NOMO-1 (cell line): ENCODE measurements around the gene HERC4.
"Not testable (repeated sequence)": the region's sequence is repeated elsewhere in the genome, so short reads cannot be mapped to it uniquely, and the experiment has no call there.

Experiments
- DNase-seq, 2 experiments: peaks; one replicate each; lab custom pipeline; 2025; ENCODE audit not compliant: unreplicated experiment in 2 of 2; lab: John Stamatoyannopoulos, UW

HERC4 gene

GRCh38 chr10:67969875-67970274 is 105.2 kb downstream of the HERC4 start:
- no peak for DNase-seq

DNA sequence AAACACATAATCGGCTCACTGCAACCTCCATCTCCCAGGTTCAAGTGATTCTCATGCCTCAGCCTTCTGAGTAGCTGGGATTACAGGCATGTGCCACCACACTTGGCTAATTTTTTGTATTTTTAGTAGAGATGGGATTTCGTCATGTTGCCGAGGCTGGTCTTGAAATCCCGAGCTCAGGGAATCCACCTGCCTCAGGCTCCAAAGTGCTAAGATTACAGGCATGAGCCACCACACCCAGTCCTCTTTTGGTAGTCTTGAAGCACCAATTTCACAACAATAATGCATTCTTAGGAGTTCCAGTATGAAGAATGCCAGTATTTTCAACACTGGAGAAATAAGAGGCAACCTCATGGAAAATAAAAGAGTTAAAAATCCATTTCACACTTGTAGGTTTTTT is 109.0 kb downstream of the HERC4 start:
- not testable (repeated sequence) for DNase-seq

DNA sequence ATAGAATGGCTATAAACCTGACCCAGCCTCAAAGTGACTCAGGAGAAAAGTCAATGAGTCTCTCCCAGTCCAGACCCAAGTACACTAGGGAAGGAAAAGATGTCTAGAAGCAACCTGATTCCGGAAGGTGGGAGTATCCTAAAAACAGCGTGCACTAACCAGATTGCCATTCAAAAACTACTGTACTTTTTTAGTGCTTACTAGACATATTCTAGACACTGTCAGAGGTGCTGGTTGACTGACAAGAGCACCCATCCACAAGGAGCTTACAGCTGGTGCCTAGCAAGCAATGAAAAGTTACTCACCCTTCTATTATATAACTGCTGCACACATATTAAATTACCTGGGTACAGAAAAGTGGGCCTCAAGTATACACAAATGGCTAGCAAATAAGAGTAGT is 109.6 kb downstream of the HERC4 start:
- DNase-seq = no peak

GRCh38 chr10:67959839-67960476 is 115.1 kb downstream of the HERC4 start:
- no peak for DNase-seq

- no peak for DNase-seq
Observed at GRCh38 chr10:67955614-67956013, 119.5 kb downstream of the HERC4 start.

DNA sequence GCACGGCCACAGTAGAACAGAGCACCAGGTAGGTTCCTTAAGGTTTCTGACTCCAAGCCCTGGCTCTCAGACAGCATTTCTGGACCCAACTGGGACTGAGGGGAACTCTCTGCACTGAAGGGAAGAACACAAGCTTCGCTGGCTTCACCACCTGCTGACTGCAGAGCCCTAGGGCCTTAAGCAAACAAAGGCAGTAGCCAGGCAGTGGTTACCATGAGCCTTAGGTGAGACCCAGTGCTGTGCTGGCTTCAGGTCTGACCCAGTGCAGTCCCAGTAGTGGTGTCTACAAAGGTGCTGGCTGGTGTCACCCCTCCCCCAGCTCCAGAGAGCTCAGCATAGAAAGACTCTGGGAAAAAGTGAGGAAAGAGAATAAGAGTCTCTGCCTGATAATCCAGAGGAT is 131.2 kb downstream of the HERC4 start:
- no peak for DNase-seq

GRCh38 chr10:67936416-67936815 is 138.7 kb downstream of the HERC4 start:
- no peak for DNase-seq

DNA sequence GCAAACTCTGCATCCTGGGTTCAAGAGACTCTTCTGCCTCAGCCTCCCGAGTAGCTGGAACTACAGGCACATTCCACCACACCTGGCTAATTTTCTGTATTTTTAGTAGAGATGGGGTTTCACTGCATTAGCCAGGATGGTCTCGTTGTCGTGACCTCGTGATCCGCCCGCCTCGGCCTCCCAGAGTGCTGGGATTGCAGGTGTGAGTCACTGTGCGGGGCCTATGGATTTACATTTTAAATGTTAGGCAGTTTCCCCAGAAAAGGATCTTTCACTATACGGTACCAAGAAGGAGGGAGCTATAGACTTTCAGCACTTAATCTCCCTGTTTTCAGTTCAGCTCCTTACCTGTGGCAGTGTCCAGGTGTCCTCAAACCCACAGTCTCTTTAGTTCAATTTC is 139.9 kb downstream of the HERC4 start:
- no peak for DNase-seq

GRCh38 chr10:67934336-67934735 is 140.7 kb downstream of the HERC4 start:
- DNase-seq = peak in 1 of 2 experiments; percentile 1

GRCh38 chr10:67933199-67933598 is 141.9 kb downstream of the HERC4 start:
- no peak for DNase-seq

DNA sequence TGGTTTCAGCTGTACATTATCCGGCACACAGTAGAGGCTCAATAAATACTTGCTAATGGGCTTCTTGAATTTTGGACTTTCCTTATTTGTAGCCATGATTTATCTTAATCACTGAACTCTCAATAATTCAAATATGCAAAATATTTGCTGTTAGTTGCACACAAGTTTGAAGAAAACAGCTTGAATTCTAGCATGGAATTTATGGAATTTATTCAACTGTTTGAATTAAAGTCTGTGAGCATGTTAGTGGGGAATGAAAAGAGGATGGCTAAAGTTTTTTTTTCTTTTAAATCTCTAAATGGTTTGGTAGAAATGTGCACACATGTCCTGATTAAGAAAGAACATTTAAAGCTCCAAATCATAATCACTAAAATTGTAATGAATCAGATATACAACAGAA is 148.1 kb downstream of the HERC4 start:
- DNase-seq = no peak

DNA sequence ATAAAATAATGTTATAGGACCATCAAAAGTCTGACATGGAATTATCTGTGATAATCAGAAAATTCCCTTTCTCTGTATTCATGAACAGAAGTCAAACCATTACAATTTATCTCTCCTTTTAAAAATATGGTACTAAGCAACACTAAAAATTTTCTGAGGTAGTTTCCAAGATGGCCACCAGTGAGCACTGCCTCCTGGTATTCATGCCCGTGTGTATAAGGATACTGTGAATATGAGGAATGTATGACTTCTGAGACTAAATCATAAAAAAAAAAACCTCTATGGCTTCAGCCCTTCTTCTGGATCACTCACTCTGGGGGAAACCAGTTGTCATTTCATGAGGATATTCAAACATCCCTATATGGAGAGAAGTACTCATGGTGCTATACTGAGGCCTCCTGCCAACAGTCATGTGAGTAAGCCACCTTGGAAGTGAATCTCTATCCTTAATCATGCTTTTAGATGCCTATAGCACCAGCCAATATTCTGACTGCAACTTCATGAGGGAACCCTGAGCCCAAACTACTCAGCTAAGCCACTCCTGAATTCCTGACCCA is 149.6 kb downstream of the HERC4 start:
- no peak for DNase-seq

- no peak for DNase-seq
Observed at GRCh38 chr10:67924136-67924535, 150.9 kb downstream of the HERC4 start.

GRCh38 chr10:67923551-67923950 is 151.5 kb downstream of the HERC4 start:
- DNase-seq = no peak

DNA sequence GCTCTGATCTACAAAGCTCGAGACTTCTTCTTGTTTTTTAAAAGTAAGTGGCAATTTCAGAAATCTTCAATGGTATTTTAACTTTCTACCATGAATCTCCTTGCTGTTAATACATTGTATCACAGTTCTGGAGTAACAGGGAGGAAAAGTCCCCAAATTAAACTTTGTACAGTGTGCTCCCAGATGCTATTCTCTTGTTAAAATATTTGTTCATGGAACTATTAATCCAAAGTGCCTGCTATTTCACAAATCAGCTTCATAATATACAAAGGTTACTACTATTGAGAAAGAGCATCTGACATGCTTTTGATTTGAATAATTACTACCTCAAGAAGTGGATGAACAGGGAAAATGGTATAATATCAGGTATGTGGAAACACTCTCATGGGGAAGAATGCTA is 154.0 kb downstream of the HERC4 start:
- DNase-seq = no peak

DNA sequence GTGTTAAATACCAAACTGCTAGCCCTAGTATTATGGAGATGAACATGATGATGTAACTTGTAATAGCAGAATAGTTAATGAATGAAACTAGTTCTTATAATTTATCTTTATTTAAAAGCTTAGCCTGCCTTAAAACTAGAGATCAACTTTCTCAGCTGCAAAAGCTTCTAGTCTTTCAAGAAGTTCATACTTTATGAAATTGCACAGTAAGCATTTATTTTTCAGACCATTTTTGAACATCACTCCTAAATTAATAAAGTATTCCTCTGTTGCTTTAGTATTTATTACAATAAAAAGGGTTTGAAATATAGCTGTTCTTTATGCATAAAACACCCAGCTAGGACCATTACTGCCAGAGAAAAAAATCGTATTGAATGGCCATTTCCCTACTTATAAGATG is 157.4 kb downstream of the HERC4 start:
- no peak for DNase-seq

GRCh38 chr10:67917169-67917568 is 157.9 kb downstream of the HERC4 start:
- DNase-seq = no peak

GRCh38 chr10:67914777-67915340 is 160.2 kb downstream of the HERC4 start:
- no peak for DNase-seq

GRCh38 chr10:67912331-67912946 is 162.6 kb downstream of the HERC4 start:
- no peak for DNase-seq

DNA sequence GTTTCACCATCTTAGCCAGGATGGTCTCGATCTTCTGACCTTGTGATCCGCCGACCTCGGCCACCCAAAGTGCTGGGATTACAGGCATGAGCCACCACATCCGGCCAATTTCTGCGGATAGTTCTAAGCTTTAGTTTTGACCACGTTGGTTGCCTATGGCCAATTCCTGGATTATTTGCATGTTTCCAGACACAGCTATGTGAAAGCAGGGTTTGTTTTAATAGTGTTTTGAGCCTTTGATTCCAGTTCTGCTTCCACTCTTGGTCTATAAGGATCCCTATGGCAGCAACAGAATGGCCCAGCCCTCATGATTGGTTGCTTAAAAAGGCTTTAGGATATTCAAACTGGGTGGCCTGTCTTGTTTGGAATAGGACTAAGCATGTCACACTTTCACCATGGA is 171.5 kb downstream of the HERC4 start:
- no peak for DNase-seq

- no peak for DNase-seq
Observed at GRCh38 chr10:67893637-67894036, 181.4 kb downstream of the HERC4 start.
